Measurements from ENCODE around the gene CYP46A1.

DNA sequence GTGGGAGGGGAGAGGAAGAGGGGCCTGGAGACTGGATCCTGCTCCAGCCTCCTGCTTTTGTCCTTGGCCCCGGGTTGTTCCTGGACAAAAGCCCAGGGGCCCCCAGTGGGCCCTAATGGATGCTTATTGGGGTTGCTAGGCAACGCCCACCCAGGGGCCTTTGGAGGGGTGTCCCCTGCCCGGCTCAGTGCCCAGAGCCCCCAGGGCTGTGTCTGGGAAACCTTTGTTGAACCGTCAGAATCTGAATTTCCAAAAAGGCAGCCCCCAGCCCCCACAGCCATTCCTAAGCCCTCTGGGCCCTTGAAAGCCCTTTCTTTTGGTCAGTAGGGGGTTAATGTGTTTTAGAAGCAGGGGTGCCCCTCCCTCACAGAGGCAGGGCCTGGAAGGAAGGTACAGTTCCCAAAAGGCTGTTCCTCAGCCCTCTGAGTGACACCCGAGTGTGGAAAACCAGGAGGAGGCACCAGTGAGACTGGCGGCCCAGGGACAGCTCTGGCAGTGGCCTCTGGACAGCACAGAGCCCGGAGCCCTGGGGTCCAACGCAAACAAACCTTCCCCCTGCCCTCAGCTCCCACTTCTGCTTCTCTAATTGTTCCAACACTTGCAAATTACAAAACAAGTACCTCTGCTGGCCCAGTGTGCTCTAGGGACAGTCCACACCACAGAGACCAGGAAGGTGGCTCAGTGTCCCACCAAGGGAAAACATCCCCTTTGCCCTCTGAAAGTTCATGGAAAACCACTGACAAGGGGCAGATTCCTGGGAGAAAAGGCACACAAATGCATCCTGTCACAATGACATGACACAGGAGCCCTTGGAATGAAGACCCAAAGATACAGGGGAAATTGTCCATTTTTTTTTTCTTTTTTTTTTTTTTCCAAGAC lies 19.8 kb upstream of the CYP46A1 start:
- TF ChIP-seq, protein P1, sequence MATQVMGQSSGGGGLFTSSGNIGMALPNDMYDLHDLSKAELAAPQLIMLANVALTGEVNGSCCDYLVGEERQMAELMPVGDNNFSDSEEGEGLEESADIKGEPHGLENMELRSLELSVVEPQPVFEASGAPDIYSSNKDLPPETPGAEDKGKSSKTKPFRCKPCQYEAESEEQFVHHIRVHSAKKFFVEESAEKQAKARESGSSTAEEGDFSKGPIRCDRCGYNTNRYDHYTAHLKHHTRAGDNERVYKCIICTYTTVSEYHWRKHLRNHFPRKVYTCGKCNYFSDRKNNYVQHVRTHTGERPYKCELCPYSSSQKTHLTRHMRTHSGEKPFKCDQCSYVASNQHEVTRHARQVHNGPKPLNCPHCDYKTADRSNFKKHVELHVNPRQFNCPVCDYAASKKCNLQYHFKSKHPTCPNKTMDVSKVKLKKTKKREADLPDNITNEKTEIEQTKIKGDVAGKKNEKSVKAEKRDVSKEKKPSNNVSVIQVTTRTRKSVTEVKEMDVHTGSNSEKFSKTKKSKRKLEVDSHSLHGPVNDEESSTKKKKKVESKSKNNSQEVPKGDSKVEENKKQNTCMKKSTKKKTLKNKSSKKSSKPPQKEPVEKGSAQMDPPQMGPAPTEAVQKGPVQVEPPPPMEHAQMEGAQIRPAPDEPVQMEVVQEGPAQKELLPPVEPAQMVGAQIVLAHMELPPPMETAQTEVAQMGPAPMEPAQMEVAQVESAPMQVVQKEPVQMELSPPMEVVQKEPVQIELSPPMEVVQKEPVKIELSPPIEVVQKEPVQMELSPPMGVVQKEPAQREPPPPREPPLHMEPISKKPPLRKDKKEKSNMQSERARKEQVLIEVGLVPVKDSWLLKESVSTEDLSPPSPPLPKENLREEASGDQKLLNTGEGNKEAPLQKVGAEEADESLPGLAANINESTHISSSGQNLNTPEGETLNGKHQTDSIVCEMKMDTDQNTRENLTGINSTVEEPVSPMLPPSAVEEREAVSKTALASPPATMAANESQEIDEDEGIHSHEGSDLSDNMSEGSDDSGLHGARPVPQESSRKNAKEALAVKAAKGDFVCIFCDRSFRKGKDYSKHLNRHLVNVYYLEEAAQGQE (IDR thresholded peaks at IDR 0.05; ENCODE audit: insufficient read depth in 1 of 2, low read depth in 2 of 2, low read length in 1 of 2): no peak
- TF ChIP-seq, protein P2, sequence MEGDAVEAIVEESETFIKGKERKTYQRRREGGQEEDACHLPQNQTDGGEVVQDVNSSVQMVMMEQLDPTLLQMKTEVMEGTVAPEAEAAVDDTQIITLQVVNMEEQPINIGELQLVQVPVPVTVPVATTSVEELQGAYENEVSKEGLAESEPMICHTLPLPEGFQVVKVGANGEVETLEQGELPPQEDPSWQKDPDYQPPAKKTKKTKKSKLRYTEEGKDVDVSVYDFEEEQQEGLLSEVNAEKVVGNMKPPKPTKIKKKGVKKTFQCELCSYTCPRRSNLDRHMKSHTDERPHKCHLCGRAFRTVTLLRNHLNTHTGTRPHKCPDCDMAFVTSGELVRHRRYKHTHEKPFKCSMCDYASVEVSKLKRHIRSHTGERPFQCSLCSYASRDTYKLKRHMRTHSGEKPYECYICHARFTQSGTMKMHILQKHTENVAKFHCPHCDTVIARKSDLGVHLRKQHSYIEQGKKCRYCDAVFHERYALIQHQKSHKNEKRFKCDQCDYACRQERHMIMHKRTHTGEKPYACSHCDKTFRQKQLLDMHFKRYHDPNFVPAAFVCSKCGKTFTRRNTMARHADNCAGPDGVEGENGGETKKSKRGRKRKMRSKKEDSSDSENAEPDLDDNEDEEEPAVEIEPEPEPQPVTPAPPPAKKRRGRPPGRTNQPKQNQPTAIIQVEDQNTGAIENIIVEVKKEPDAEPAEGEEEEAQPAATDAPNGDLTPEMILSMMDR (IDR thresholded peaks at IDR 0.05): no peak
- TF ChIP-seq POLR2AphosphoS5 (IDR thresholded peaks at IDR 0.05; ENCODE audit: low read depth, low read length): no peak

All from Panc1 (cell line).